NCI-H1930 (cell line): ENCODE results near the gene PRR7.

Experiments
- DNase-seq, 2 experiments: peaks; one replicate each; lab custom pipeline; 2025; lab: John Stamatoyannopoulos, UW

Gene PRR7

GRCh38 chr5:177499842-177500241 lies 53.2 kb downstream of the PRR7 start:
- no peak for DNase-seq

- peak; percentile 54 to 64 for DNase-seq
Measured at GRCh38 chr5:177500685-177501522, 54.3 kb downstream of the PRR7 start.

DNA sequence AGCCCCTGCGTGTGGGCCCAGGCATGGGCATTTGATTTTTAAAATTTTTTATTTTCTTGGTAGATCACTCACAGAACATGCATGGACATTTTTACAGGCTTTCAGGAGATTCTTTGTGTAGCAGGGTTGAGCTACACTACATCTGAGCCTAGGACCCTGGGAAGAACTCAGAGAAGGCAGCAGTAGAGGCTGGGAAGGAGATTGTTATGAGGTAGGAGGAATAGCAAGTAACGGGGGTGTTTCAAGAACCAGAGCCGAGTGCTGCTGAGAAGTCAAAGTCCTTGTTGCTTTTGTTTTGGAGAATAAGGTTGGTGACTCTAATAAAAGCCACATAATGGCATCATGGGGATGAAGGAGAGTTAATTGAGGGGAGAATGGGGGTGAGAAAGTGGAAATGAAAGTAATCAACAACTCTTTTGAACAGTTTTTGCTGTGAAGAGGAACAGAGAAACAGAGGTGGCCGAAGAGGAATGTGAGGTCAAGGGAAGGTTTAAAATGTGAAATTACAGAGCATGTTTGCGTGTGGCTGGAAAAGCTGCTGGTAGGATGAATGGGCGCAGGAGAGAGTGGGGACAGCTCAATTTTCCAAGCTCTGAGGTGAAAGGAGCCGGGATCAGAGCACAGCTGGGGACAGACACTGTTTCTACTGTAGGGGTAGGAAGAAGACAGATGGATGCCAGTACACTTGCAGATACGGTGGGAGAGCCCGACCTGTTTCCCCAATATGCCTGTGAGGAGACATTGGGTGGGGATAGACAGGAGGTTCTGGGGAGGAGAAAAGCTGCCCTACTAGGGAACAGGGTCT lies 55.5 kb downstream of the PRR7 start:
- no peak for DNase-seq

- no peak for DNase-seq
Measured at GRCh38 chr5:177502886-177503285, 56.3 kb downstream of the PRR7 start.

DNA sequence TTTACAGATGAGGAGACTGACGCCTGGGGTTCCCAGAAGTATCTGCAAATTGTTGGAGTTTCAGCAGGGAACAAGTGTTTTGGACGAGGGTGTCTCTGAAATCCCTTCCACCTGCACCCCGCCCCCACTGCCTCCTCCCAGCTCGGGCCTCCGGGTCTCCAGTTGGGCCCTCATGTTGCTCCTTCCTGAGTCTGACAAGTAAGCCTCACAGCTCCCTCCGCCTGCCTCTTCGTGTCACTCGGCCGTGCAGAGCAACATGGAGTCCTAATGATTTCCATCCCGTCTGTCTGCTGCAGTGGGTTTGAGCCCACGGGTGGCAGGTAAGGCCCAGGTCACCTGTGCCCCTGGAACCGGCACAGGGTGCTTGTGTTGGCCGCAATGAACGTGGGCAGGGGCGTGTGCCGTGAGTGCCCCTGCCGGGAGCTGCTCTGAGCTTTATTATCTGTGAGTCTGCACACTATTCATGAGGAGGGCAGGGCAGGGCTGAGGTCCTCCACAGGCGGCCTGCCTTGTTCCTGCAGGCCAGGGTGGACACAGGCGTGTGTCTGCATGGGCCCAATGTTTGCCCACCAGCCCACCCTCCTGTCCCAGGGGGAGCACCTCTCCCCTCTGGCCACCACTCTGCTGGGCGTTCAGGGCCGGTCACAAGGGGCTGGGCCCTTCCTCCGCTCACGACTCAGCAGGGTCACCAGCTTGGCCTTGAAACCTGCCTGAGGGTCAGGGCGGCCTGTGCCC lies 56.9 kb downstream of the PRR7 start:
- DNase-seq = no peak

- DNase-seq = no peak
Measured at GRCh38 chr5:177504086-177505056, 57.8 kb downstream of the PRR7 start.

GRCh38 chr5:177505075-177505474 lies 58.5 kb downstream of the PRR7 start:
- DNase-seq = no peak
